Stimulated activated CD8-positive, alpha-beta memory T cell treated with anti-CD3 and anti-CD28 coated beads, Interleukin-7, amount 100 ng/mL, for 48 hours (primary cell): ENCODE data around the gene SLC30A4.
A peak's percentile ranks its signal among the peaks of the same experiment; 100 is the strongest.
"Not testable (repeated sequence)": the region's sequence is repeated elsewhere in the genome, so short reads cannot be mapped to it uniquely, and the experiment has no call there.

ENCODE experiments used
- DNase-seq, 2 donors: peaks; one replicate each; pipeline ENCODE4 v3.0.0-alpha.2; 2020; ENCODE audit warnings: low read depth in 1 of 2; ENCODE audit errors: extremely low read depth in 1 of 2

The SLC30A4 gene

DNA sequence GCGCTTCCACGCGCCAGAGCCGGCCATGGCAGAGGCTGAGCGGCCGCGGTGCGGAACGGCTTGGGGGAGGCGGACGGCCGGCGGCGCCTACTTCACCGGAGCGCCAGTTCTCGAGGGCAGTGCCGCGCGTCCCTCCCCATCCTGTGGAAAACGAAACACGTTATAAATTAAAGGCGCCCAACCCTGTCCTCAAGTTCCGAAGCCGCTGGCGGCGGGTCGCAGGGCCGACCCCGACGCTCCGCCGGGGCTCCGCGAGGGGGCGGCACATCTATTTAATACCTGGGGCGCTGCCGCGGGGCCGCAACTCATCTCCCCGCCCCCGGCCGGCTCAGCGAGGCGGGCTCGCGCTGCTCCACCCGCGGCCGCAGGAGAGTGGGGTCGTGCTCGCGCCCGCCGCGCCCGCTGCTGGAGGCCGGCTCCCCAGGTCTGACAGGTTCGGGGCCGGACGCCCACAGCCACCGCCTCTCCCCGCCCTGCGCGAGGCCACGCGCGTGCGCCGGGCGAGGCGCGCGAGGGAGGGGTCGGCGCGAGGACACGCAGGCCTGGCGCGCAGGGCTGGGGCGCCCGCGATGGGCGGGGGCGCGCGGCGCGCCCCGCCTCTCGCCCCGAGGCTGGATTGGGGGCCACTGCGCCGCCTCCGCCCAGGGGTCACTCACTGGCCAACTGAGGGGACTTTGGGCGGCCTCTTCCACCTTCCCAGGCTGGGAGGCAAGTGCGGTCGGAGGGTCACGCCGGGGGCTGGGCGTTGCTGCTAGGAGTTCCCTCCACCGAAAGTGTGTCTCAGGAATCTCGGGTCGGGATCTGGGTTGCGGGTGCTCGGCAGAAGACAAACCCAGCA, at the start of gene SLC30A4:
Gene SLC30A4, minus strand, starts transcription at position 428 of the 838 bp plus-strand sequence. Its CDS starts 401 bp downstream, at position 27.
- DNase-seq = peak; percentile 24 to 46

DNA sequence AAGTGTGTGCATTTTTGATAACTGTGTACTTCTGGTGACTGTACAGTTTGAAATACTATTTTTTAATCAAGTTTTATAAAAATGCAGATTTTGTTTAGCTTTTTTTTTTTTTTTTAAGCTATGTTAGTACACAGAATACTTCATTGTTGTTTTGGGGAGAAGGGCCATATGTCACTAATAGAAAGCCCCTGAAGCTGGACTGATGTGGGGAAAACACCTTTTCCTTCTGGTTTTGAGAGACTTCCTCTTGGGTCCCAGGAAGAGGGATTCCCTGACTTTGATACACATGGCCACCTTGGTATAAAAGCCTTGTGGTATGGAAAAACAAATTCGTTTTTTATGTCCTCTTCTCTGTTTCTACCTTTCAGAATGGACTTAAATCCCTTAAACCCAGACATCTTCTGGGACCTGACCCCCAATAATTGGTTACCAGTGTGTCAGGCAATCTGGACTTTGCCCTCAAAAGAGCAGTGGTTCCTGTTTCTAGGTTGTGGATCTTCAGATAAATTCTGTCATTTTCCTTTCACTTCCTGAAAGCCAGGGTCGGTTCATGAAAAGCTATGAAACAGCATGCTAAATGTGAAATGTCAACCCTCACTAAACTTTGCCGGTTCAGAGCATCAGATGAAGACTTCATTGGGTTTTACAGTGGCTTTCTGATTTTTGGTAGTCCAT, 33.5 kb upstream of the SLC30A4 start:
- DNase-seq = no peak

GRCh38 chr15:45551676-45552075, 29.1 kb upstream of the SLC30A4 start:
- no peak for DNase-seq

DNA sequence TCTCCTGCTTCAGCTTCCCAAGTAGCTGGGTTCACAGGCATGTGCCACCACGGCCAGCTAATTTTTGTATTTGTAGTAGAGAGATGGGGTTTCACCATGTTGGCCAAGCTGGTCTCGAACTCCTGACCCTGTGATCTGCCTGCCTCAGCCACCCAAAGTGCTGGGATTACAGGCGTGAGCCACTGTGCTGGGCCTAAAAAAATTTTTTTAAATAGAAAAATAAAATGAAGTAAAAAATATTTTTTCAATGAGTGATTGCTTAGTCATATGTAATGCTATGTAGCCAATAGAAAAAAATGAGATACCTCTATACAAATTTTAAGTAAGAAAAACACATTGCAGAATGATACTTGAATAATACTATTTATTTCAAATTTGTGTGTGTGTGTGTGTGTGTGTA, 27.9 kb upstream of the SLC30A4 start:
- no peak for DNase-seq

DNA sequence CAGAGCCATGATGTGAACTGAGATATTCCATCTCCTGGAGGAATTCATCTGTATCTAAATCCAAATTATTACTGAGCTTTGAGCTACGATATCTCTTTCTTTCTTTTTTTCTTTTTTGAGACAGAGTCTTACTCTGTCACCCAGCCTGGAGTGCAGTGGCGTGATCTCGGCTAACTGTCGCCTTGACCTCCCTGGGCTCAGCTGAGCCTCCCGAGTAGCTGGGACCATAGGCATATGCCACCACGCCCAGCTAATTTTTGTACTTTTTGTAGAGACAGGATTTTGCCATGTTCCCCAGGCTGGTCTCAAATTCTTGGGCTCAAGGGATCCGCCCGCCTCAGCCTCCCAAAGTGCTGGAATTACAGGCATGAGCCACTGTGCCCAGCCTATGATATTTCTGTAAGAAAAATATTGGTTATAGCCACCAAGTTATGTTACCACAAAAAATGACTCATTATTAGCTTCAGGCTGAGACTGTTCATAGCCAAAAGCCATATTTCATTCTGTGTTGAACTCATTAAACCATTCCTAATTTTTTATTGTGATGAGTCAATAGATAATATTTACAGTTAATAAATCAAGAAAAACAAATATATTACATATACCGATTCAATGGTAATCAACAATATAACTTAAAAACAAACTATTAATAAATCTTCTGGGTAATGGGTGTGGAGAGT, 27.1 kb upstream of the SLC30A4 start:
- DNase-seq = no peak

DNA sequence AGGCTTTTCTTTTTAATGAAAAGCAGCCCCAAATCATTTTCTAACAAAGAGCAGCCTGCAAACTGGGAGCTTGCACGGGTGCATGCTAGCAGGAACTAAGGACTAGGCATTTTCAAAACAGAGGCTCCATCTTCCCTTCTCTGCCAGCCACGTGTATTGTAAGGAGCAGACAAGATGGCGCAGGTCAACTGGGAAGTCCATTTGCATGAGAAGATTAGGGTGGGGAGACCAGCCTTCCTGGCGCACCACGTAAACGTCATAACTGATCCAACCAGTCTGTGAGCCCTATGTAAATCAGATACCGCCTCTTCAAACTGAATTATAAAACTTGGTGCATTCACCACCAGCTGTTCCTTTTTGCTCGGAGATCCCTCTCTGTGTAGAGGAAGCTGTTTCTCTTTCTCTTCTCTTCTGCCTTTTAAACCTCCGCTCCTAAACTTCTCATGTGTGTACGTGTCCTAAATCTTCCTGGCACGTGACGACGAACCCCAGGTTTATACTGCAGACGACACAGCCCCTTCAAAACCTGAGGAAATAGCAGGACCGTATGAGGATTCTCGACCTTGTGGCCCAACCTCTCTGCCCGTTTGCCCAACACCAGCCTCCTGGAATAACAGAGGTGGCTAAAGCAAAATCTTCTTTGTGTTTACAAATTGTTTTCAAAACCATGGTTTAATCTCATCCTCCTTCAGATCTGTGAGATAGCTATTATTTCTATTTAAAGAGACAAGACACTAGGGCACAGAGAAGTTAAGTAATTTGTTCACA, 26.4 kb upstream of the SLC30A4 start:
- no peak for DNase-seq

DNA sequence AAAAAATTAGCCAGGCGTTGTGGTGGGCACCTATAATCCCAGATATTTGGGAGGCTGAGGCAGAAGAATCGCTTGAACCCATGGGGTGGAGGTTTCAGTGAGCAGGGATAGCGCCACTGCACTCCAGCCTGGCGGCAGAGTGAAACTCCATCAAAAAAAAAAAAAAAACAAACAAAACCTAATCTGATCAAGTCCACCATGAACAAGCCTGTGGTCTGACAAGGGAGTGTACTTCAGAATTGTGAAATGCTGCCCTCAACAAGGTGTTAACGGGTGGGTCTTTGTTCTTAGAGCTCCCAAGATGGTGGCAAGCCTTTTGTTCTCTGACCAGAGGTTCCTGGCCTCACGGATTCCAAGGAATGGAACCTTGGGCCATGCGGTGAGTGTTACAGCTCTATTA, 24.2 kb upstream of the SLC30A4 start:
- no peak for DNase-seq

DNA sequence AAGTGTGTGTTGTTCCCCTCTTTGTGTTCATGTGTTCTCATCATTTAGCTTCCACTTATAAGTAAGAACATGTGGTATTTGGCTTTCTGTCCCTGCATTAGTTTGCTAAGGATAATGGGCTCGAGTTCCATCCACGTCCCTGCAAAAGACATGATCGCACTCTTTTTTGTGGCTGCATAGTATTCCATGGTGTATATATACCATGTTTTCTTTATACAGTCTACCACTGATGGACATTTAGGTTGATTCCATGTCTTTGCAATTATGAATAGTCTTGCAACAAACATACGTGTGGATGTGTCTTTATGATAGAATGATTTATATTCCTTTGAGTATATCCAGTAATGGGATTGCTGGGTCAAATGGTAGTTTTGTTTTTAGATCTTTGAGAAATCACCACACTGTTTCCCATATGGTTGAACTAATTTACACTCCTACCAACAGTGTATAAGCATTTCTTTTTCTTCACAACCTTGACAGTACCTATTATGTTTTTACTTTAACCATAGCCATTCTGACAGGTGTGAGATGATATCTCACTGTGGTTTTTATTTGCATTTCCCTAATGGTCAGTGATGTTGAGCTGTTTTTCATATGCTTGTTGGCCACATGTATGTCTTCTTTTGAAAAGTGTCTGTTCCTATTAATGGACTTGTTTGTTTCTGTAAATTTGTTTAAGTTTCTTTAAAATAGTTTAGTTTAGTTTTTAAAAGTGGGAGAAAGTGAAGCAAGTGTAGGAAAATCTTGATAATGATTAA, 21.9 kb upstream of the SLC30A4 start:
- DNase-seq = no peak

DNA sequence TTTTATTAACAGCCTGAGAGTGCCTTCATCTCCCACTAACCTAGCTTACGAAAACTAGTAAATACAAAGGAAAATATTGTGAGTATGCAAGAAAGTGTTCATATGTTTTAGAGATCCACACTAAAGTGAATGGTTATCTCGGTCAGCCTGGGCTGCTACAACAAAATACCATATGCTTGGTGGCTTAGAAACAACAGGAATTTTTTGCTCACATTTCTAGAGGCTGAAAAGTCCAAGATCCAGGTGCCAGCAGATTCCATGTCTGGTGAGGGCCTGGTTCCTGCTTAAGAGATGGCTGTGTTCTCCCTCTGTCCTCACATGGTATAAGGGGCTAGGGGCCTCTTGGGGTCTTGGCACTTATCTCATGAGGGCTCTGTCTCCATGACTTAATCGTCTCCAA, 20.5 kb upstream of the SLC30A4 start:
- DNase-seq = no peak

DNA sequence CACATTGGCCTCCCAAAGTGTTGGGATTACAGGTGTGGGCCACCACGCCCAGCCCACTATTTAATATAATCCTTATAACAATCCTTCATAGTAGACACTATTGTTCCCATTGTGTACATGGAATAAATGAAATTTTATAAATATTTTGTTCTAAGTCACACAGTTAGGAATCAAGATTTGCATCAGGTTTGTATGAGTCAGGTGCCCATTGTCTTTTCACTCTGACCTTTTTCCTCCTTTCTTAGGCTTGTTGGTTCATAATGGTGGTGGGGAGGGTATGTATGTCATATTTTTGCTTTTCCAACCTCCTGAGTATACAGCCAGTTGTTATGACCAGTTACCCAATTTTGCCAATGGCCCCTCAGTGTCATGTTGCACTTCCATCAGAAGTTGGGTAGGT, 18.0 kb upstream of the SLC30A4 start:
- DNase-seq = no peak

- no peak for DNase-seq
Measured at GRCh38 chr15:45539680-45540079, 17.1 kb upstream of the SLC30A4 start.

DNA sequence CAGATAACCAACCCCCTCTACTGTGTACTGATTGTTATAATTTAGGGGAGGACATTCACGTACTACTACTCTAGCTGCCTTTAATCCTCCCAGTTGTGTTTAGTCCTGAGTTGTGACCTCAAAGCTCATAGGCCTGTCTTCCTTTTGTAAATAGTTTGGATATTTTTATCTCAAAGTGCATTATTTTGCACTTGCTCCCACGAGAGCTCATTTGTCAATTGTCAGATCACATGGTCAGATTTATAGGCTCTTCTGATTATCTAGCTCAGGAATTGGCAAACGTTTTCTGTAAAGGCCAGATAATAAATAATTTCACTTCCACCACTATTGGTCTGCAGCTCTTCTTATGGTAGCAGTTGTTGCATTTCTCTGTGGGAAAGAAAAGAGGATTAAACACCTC, 14.4 kb upstream of the SLC30A4 start:
- DNase-seq = no peak

DNA sequence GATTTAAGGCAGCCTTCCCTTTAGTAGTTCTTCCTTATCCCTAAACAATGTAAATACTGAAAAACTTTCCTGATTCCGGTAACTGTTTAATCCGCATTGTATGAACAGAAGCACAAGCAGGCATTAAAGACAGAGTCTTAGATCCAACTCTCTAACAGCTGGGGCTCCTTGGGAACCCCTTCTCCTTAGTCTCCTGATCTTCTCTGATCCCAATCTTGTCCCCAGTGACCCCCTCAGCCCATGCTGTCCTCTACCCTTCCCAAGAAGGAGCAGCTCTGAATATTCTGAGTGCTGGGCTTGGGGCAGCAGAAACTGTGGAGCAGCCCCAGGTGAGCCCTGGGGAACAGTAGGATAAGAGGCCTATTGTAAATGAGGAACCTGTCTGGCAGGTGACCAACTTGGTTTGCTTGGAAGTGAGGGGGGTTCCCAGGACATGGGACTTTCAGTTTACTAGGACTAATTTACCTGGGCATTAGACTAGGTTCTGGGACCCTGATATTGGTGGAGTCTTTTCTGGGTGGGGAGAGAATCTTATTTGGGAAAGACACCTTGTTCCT, 13.0 kb upstream of the SLC30A4 start:
- no peak for DNase-seq

DNA sequence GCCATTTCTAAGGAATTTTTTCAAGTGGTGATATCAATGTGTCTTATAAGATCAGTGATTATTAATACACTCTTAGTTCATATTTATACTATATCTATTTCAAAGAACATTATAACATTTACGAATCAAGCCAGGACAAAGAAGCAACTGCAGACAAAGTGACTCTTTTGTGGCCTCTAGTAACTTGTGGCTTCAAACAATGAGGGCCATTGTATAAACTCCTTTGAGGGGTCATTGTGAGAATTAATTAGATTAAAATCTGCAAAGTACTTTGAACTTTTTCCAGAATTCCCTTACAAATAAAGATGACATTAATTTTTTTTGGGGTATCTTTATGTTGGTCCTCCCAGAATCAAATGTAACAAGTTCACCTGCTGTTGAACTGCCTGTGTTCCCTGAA, 12.3 kb upstream of the SLC30A4 start:
- DNase-seq = no peak

DNA sequence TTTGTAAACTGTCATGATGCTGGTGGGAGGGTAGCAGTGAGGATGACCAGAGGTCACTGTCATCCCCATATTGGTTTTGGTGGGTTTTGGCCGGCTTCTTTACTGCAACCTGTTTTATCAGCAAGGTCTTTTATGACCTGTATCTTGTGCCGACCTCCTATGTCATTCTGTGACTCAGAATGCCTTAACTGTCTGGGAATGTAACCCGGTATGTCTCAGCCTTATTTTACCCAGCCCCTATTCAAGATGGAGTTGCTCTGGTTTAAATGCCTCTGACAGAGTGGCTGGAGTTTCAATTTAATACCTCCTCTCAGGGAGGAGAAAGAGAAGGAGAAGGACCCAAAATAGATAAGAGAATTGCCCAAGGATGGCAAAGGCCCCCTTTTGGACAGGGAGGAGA, 10.3 kb upstream of the SLC30A4 start:
- DNase-seq = not testable (repeated sequence)

DNA sequence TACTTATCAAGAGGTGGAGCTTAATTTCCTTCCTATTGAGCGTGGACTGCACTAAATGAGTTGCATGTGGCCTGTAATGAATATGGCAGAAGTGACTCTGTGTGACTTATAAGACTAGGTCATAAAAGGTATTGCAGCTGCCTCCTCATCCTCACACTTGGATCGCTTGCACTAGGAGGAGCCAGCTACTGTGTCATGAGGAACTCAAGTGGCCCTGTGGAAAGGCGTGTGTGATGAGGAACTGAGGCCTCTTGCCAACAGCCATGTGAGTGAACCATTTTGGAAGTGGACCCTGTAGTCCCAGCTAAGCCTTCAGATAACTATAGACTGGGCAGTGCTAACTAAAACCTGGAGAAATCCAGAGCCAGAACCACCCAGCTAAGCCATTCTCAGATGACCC, 7.1 kb upstream of the SLC30A4 start:
- DNase-seq = no peak

DNA sequence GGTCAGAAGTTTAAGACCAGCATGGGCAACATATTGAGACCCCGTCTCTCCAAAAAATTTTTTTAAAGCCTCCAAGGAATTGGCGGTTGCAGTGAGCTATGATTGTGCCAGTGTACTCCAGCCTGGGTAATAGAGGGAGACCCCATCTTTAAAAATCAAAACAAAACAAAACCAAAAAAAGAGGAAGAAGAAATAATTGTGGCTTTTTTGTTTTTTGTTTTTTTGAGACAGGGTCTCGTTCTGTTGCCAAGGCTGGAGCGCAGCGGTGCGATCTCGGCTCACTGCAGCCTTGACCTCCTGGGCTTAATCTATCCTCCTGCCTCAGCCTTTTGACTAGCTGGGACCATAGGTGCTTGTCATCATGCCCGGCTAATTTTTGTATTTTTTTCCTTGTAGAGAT, 4.5 kb upstream of the SLC30A4 start:
- DNase-seq = no peak

GRCh38 chr15:45523166-45523460, 558 bp upstream of the SLC30A4 start:
- no peak for DNase-seq

- DNase-seq = no peak
Measured at GRCh38 chr15:45521596-45522327, 793 bp downstream of the SLC30A4 start.
